ENCODE results near the gene CHTOP.

GRCh38 chr1:153649863-153650235, 16.0 kb downstream of the CHTOP start:
- TF ChIP-seq EZH2phosphoT487 (IDR thresholded peaks at IDR 0.05; ENCODE audit: insufficient read depth, low read depth) (no peak), EZH2 (IDR thresholded peaks at IDR 0.05; ENCODE audit: insufficient read depth, poor library complexity, severe bottlenecking) (no peak)

All from GM23248 (cell line).